K562 (cell line): ENCODE data around the gene ZDHHC8. TPM values are rescaled to one million over a fixed set of nuclear protein-coding genes. Genes with fewer than 3 reads are reported as not detected.

Experiments
- CAMTA2 ChIP-seq: fragments of 250-450 bp; sonication (Bioruptor Pico); conservative IDR thresholded peaks from 2 replicates; pipeline ENCODE4 v1.5.1; 2022
- CBX5 ChIP-seq: IDR thresholded peaks from 2 replicates; pipeline ENCODE4 v1.6.1; 2014; ENCODE audit warnings: low read depth, borderline replicate concordance
- CREB1 ChIP-seq, 2 experiments: sonication (generic) in 1 of 2; formaldehyde crosslinking in 1 of 2; IDR thresholded peaks; 2 replicates each; pipeline versions ENCODE4 v1.6.1 to v1.8.0; 2012 to 2022; ENCODE audit warnings: inconsistent platforms in 1 of 2, mild to moderate bottlenecking in 1 of 2, missing genetic modification reagents in 1 of 2, moderate library complexity in 1 of 2
- DMBX1 ChIP-seq: fragments of 250-450 bp; sonication (Bioruptor Pico); IDR thresholded peaks from 2 replicates; pipeline ENCODE4 v1.8.0; 2022; ENCODE audit warnings: inconsistent platforms, mild to moderate bottlenecking, moderate library complexity, borderline replicate concordance
- DNMT1 ChIP-seq: fragments of 450-650 bp; IDR thresholded peaks from 2 replicates; pipeline ENCODE4 v1.6.1; 2016; ENCODE audit warnings: antibody characterized with exemption, mild to moderate bottlenecking
- FOS ChIP-seq: IDR thresholded peaks from 3 replicates; pipeline ENCODE4 v1.6.1; 2011; ENCODE audit not compliant: insufficient read length; ENCODE audit errors: extremely low read depth
- GABPB1 ChIP-seq: sonication (generic); formaldehyde crosslinking; IDR thresholded peaks from 2 replicates; pipeline ENCODE4 v1.8.0; 2022; ENCODE audit warnings: mild to moderate bottlenecking, missing genetic modification reagents
- GABPB2 ChIP-seq: fragments of 250-450 bp; sonication (Bioruptor Pico); conservative IDR thresholded peaks from 2 replicates; pipeline ENCODE4 v1.5.1; 2021; ENCODE audit warnings: mild to moderate bottlenecking
- HLTF ChIP-seq: fragments of 450-650 bp; IDR thresholded peaks from 2 replicates; pipeline ENCODE4 v1.6.1; 2016
- IRF1 ChIP-seq: sonication (generic); formaldehyde crosslinking; IDR thresholded peaks from 2 replicates; pipeline ENCODE4 v1.8.0; 2022; ENCODE audit warnings: missing genetic modification reagents, mild to moderate bottlenecking, borderline replicate concordance
- MAFG ChIP-seq: fragments of 450-650 bp; conservative IDR thresholded peaks from 2 replicates; pipeline ENCODE4 v1.6.1; 2016; ENCODE audit warnings: missing genetic modification characterization, missing compliant biosample characterization
- MAX ChIP-seq: sonication (generic); formaldehyde crosslinking; IDR thresholded peaks from 2 replicates; pipeline ENCODE4 v1.9.0; 2022; ENCODE audit warnings: mild to moderate bottlenecking, missing genetic modification reagents
- MEIS2 ChIP-seq: fragments of 450-650 bp; IDR thresholded peaks from 2 replicates; pipeline ENCODE4 v1.6.1; 2014; ENCODE audit warnings: mild to moderate bottlenecking; ENCODE audit not compliant: partially characterized antibody
- PHF8 ChIP-seq: fragments of 200-600 bp; sonication (generic); IDR thresholded peaks from 2 replicates; pipeline ENCODE4 v1.6.1; 2012; ENCODE audit warnings: mixed run types, mild to moderate bottlenecking, inconsistent platforms, low read length, moderate library complexity, borderline replicate concordance
- PURB ChIP-seq: sonication (generic); formaldehyde crosslinking; IDR thresholded peaks from 2 replicates; pipeline ENCODE4 v1.9.0; 2021; ENCODE audit warnings: low read depth, mild to moderate bottlenecking, missing genetic modification reagents
- RFX5 ChIP-seq: IDR thresholded peaks from 2 replicates; pipeline ENCODE4 v1.6.1; 2011; ENCODE audit warnings: low read depth, mild to moderate bottlenecking, improper control_type of control experiment, low read length
- TCF7 ChIP-seq: sonication (generic); IDR thresholded peaks from 2 replicates; pipeline ENCODE4 v1.6.1; 2016; ENCODE audit warnings: antibody characterized with exemption, borderline replicate concordance
- U2AF2 ChIP-seq: fragments of 200-400 bp; formaldehyde crosslinking; optimal IDR thresholded peaks from 2 replicates; pipeline ENCODE3; 2017; ENCODE audit warnings: low read depth, mild to moderate bottlenecking, low read length
- ZBTB8A ChIP-seq: fragments of 450-650 bp; IDR thresholded peaks from 2 replicates; pipeline ENCODE4 v1.6.1; 2018; ENCODE audit warnings: mild to moderate bottlenecking, moderate library complexity; ENCODE audit not compliant: partially characterized antibody
- ZC3H8 ChIP-seq: fragments of 450-650 bp; IDR thresholded peaks from 2 replicates; pipeline ENCODE4 v1.6.1; 2017
- ZNF277 ChIP-seq: fragments of 250-450 bp; sonication (Bioruptor Pico); IDR thresholded peaks from 2 replicates; pipeline ENCODE4 v1.8.0; 2022; ENCODE audit warnings: inconsistent platforms, mild to moderate bottlenecking, moderate library complexity, borderline replicate concordance
- polyA plus RNA-seq, 8 experiments: library from polyadenylated mRNA; depleted of rRNA in 4 of 8; stranded (reverse) in 5 of 8; unstranded in 3 of 8; fragments of >200 nt; fragmentation: Nextera tagmentation in 2 of 8; fragmentation: Illumina TruSeq in 1 of 8; extraction: Ambion mirVana in 2 of 8; extraction: Trizol in 1 of 8; gene quantifications; 2 replicates each; pipeline versions ENCODE4 v1.2.1 to v1.2.3, GENCODE V29; 2011 to 2014; ENCODE audit warnings: inconsistent platforms in 1 of 8, missing spikeins in 1 of 8
- total RNA-seq, 7 experiments: library from RNA; depleted of rRNA in 6 of 7; stranded (reverse); fragments of >200 nt in 6 of 7; fragmentation: Illumina TruSeq in 2 of 7; extraction: Trizol in 2 of 7; gene quantifications; 2 replicates each; pipeline versions ENCODE4 v1.2.1 to v1.2.3, GENCODE V29; 2011 to 2021; ENCODE audit warnings: low replicate concordance in 1 of 7
- TF ChIP-seq, protein P1 (sequence below), 3 experiments: fragments of 200-800 bp in 1 of 3; fragments of 250-450 bp in 1 of 3; fragments of 450-650 bp in 1 of 3; sonication (Bioruptor Pico) in 1 of 3; sonication (Bioruptor generic) in 1 of 3; formaldehyde crosslinking in 1 of 3; IDR thresholded peaks; 2 replicates each; pipeline versions ENCODE4 v1.6.1 to v1.8.0; 2016 to 2022; ENCODE audit warnings: mild to moderate bottlenecking in 2 of 3, missing genetic modification characterization in 2 of 3, missing compliant biosample characterization in 1 of 3, moderate library complexity in 1 of 3

ZDHHC8 gene
- total and polyA plus RNA-seq, 9 of the 15 experiments (the other 6 are each of a cell fraction or from before 2014, with no cell fraction given), result 0.04 to 109 (median 16.4) TPM

GRCh38 chr22:20084547-20085413 is 46.8 kb upstream of the ZDHHC8 start (continued):
- TF ChIP-seq DMBX1 (CRISPR knock-in tag) (peak; percentile 49; the same call in 1 of the 2 replicates), PHF8 (peak; percentile 22; the same call in 1 of the 2 replicates), DNMT1 (no peak), MEIS2 (no peak), PURB (CRISPR knock-in tag) (no peak), ZBTB8A (no peak), MAX (CRISPR knock-in tag) (no peak), FOS (no peak), HLTF (no peak), GABPB2 (CRISPR knock-in tag) (no peak; the same call in 1 of the 2 replicates), TCF7 (no peak), CAMTA2 (peak; percentile 96), GABPB1 (no peak), CBX5 (no peak), MAFG (tag) (no peak), CREB1 (IDR thresholded peaks at IDR 0.05) (no peak), CREB1 (CRISPR knock-in tag; IDR thresholded peaks at IDR 0.05) (no peak), ZNF277 (CRISPR knock-in tag) (no peak), U2AF2 (no peak), IRF1 (CRISPR knock-in tag) (no peak), RFX5 (no peak), ZC3H8 (no peak)
- TF ChIP-seq, protein P1, sequence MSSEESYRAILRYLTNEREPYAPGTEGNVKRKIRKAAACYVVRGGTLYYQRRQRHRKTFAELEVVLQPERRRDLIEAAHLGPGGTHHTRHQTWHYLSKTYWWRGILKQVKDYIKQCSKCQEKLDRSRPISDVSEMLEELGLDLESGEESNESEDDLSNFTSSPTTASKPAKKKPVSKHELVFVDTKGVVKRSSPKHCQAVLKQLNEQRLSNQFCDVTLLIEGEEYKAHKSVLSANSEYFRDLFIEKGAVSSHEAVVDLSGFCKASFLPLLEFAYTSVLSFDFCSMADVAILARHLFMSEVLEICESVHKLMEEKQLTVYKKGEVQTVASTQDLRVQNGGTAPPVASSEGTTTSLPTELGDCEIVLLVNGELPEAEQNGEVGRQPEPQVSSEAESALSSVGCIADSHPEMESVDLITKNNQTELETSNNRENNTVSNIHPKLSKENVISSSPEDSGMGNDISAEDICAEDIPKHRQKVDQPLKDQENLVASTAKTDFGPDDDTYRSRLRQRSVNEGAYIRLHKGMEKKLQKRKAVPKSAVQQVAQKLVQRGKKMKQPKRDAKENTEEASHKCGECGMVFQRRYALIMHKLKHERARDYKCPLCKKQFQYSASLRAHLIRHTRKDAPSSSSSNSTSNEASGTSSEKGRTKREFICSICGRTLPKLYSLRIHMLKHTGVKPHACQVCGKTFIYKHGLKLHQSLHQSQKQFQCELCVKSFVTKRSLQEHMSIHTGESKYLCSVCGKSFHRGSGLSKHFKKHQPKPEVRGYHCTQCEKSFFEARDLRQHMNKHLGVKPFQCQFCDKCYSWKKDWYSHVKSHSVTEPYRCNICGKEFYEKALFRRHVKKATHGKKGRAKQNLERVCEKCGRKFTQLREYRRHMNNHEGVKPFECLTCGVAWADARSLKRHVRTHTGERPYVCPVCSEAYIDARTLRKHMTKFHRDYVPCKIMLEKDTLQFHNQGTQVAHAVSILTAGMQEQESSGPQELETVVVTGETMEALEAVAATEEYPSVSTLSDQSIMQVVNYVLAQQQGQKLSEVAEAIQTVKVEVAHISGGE (CRISPR knock-in tag; IDR thresholded peaks at IDR 0.05), result no peak
